HG03025 (cell line): ENCODE results near the gene ARL3.
"Not testable (repeated sequence)": the region's sequence is repeated elsewhere in the genome, so short reads cannot be mapped to it uniquely, and the experiment has no call there.

Experiments
- ATAC-seq: cut with Tn5 transposase; IDR thresholded peaks from one replicate; pipeline ENCODE4 v1.9.1; 2021; ENCODE audit warnings: mild to moderate bottlenecking, moderate library complexity; ENCODE audit not compliant: unreplicated experiment, low FRiP score

ARL3 gene

DNA sequence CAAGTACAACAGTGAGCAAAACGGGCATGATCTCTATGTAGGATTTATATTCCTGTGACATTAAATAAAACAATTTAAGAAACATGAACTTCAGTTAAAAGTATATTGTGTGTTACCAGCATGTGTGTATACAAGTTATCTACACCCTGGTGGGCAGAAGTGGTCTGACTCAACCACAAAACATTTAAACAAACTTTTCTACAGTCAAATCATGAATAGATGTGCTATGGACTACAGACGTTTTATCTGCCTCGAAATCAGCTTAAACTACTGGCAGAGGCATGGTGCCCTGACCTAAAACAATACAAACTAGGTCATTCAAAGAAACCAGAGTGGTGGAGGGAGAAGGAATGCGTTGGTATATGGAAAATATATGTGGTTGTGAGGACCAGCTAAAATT, 3.6 kb downstream of the ARL3 start:
- no peak for ATAC-seq

DNA sequence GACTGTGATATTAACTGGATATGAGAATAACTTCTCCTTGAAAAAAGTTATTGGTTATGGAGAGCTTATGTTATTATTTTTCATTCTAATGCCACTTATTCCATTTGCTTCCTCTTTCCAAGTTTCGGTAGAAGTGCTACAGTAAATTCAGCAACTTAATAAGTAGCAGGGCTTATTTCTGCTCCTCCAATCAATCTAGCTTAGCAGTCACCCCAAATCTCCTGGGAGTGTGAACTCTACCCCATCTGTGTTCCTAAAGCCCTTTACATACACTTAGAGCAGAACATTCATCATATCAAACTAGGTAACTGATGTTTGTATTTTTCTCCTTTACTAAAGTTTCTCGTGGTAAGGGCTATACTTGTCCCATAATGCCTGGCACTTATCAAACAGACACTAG, 8.7 kb downstream of the ARL3 start:
- no peak for ATAC-seq

DNA sequence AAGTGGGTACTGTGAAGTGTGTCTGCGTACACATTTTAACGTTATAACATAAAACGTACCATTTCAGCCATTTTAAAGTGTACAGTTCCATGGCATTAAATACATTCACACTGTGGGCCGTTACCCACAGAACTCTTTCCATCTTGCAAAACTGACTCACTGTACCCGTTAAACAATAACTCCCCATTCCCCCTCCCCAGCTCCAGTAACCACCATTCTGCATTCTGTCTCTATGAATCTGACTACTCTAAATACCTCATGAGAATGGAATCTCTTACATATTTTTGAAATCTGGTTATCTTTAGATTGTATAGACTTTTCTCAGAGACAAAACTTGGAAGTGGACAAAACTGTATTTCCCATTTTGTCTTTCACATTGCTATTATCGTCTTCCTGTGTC, 9.3 kb downstream of the ARL3 start:
- no peak for ATAC-seq

DNA sequence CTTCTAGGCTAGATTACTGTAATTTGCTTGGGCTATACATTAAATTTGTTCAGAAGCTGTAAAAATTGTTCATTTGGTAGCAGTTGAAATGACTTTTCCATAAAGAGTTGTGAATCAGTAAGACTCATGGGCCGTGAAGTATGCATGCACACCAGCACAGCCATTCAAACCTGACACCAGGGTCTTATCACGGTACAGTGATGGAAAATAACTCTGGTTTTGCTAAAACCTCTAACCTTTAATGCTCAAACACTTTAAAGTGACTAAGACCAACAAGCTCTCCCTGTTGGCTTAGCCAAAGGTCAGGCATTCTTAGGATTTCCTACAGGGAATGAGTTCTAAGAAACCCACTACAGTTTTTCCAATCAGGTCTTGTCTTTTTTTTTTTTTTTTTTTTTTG, 11.5 kb downstream of the ARL3 start:
- no peak for ATAC-seq

DNA sequence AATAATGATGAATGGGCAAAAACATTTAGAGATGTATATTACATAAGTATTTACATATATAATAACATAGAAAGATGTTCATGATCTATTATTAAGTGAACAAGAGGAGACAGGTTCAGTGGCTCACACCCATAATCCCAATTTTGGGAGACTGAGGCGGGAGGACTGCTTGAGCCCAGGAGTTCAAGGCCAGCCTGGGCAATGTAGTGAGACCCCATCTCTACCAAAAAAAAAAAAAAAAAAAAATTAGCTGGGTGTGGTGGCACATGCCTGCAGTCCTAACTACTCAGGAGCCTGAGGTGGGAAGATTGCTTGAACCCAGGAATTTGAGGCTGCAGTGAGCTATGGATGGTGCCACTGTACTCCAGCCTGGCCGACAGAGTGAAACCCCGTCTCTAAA, 12.4 kb downstream of the ARL3 start:
- no peak for ATAC-seq

DNA sequence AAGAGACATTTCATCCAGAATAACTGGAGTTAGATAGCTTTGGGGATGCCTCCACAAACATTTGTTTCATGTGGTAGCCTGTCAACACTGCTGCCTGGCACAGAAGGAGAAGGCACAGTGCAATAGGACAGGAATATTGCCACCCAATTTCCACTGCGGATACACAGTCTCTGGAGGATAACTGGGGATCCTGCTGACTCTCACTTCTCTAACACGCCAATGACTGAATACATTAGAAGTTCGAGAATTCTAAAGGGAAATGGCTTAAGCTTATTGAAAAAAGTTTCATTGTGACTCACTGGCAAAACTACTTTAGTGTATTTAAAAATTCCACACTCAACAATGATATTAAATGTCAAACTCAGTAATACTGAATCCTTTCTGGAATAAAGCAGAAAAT, 12.9 kb downstream of the ARL3 start:
- ATAC-seq, result no peak

DNA sequence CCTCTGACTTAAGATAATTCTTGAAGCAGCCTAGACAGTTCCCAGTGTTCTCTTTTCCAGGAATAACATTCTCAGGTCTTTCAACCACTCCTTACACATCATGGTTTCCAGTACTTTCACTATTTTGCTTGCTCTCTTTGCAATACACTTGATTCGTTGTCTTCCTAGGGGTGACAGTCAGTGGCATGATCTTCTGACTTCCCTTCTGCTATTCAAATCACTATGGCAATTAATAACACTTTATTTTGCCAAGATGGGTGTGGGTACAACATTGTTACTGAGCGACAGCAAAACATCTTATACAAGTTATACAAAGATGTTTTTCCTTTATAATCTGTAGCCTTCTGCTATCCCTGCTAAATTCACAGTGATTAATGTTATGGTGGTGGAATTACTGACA, 15.3 kb downstream of the ARL3 start:
- ATAC-seq, result no peak

DNA sequence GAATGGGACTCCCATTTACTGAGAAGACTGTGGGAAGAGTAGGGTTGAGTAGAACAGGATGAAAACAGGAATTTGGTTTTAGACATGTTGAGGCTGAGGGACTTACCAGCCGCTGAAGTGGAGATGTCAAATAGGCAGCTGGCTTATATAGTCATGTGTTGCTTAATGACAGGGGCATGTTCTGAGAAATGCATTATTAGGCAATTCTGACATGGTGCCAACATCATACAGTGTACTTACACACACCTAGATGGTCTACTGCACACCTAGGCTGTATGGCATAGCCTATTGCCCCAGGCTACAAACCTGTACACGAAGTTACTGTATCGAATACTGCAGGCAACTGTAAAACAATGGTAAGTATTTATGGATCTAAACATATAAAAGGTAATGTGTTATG, 17.5 kb downstream of the ARL3 start:
- no peak for ATAC-seq

DNA sequence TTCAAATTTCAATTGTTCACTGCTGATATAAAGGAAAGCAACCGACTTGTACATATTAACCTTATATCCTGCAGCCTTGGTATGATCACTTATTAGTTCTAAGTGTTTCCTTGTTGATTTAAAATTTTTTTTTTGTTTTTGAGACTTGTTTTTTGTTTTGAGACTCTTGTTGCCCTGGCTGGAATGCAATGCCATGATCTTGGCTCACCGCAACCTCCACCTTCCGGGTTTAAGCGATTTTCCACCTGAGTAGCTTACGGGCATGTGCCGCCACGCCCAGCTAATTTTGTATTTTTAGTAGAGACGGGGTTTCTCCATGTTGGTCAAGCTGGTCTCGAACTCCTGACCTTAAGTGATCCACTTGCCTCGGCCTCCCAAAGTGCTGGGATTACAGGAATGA, 18.8 kb downstream of the ARL3 start:
- not testable (repeated sequence) for ATAC-seq

DNA sequence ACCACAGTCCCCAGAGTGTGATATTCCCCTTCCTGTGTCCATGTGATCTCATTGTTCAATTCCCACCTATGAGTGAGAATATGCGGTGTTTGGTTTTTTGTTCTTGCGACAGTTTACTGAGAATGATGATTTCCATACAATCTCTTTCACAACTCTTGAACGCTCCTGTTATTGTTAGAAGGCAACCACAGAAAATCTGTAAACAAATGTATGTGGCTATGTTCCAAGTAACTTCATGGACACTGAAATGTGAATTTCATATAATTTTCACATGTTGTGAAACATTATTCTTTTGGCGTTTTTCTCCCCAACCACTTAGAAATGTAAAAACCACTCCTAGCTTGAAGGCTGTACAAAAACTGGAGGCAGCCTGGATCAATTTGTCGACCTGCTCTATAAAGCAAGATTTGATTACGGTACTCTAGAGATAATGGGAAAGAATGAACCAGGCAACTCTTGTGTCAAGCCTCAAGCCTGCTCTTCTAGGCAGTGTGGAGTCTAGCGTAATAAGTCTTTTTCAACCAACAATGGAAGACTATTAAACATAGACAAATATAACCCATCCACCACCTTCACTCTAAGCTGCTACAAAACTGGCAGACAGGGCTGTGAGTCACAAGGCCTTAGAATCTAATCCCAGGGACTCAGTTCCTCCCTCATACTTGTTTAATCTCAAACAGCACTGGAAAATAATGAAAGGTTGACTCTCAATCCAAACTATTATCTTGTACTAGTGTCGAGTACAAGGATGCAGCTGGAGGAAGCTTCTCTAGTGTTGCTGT, 22.7 kb downstream of the ARL3 start:
- no peak for ATAC-seq

DNA sequence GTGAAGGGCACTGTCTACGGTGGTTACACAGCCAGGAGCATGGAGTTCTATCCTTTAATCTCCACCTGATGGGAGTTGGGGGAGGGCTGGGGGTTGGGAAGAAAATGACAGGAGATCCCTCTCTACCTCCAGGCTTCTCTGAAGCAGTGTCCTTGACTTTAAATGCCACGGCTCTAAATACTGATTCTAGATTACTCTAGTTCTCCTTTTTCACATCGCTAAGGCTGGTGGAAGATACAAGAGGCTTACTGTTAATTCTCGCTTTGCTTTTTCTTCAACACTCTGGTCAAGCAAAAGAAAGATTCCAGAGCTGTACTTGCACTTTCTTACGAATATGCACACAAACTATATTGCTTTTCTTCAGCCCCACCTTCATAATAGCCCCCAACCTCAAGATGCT, 30.5 kb downstream of the ARL3 start:
- ATAC-seq, result no peak

DNA sequence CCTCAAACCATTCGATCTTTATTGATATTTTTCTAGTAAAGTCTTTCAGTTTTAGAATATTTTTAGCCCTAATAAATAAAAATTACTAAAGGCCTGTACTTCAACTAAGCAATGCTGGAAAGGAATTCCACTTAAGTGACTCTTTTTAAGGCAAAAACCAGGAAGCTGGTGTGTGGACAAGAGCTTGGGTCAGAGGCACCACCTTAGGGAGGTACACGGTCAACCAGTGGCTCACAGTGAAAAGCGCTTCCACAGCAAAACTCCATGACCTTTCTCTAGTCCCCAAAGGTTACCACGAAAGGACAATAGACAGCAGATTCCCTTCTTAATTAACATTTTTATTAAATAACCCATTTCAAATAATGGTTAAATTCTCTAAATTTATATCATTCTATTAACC, 31.2 kb downstream of the ARL3 start:
- no peak for ATAC-seq

DNA sequence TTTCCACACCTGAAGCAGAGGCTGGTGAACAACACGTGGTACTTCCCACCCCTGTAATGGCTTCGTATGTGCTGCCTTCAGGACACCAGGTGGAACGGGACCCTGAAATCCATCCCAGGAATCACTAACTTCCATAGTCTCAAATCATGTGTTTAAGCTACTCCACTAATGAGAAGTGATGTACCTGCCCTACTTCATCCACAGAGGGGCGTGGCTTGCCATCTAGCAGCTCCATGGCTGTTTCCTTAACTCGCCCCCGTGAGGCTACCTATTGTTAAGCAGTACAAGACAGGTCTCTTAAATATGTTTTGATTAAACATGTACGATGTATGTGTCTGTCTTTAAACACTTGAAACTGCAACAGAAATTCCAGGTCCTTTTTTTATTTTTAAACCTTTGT, 31.8 kb downstream of the ARL3 start:
- no peak for ATAC-seq

DNA sequence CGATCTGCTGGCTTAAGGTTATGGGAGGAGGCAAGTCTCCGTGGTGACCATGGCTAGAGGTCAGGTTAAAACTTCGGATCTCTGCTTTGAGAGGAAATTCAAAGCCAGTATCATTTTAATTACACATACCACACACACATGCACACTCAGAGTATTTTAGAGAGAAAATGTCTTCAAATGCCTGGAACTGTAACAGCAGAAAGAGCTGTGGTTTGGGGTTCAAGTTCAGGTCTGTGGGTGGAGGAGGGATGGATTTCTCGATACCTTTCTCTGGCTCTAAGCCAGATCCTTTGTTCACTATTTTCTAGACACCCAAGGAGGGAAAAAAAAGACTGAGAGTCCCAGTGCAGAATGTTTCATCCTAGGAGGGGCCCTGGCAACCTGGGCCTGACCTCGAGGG, 32.5 kb downstream of the ARL3 start:
- ATAC-seq, result no peak

DNA sequence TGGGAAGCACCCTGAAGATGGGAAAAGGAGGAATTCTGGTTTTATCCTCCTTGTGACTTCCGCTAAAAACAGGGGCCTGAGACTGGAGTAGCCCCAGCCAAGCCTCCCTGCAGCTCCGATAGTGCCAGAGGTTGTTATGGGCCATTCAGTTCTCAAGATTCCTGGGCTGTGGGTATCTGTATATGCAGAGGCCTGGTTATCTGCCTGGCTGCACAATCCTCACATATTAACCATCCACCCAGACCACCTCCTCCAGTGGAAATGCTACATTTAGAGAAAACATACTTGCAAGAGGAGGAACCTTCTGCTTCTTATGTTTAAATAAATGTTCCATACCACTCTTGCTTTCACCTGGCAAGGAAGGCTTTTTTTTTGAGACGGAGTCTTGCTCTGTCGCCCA, 34.6 kb downstream of the ARL3 start:
- ATAC-seq, result no peak

DNA sequence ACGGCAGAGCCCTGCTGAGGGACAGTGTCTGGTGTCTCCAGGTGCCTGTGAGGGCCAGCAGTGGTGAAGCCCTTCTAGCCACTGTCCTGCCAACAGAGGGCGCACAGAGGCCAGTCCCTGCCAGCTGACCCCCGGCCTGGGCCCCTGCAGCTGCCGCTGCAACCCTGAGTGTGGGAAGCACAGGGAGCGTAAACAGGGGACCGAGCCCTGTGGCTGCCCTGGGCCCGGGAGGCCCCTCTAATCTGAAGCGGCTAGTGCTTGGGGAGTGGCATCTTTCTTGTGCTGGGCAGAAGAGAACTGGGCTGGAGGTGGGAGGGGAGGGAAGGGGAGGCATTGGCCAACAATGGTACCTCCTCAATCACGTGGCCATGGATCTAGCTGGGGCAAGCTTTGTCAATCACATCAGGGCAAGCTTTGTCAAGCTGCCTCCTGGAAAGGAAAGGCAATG, 35.3 kb downstream of the ARL3 start:
- ATAC-seq, result no peak

DNA sequence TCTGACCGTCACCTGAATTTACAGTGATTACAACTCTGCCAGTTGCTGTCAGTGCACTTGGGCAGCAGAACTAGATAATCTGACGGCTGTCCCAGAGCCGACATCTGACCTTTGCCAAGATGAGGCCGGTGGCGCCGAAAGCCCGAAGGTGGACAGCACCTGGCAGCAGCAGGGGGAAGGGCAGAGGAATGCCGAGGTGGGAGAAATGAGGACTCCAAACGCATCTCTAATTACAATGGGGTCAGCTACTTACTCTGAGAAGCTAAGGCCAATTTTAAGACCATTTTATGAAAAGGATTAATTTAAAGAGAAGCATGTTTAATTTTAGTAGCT, 36.2 kb downstream of the ARL3 start:
- no peak for ATAC-seq

DNA sequence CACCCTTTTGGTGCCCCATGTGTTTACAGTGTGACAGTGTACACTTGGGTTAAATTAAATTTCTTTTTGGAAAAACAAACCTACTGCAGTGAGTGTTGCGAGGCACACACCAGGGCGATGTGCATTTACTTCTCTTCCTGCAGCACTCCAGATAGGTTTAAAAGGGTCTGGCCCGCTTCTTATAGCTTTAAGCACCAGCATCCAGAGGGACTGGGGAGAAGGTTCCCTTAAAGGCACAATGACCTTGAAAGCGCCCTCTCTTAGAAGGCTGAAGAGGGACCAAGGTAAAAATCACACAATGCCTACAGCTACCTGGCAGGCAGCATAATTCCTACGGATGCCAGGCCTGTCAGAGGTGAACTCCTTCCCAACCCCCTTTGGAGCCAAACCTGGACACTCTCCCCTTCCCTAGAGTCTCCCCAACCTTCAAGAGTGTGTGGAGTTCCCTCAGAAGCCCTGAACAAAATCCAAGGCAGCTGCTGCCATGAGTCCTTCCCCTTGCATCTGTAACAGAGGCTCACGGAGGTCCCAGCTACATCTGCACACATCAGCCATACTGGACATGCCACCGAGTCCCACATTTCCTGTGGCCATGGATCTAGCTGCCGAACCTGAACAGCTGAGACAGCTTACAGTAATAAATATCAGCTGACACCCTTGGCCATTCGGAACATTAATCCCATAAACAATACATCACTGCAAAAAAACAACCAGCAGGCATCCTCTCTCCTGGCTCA, 36.7 kb downstream of the ARL3 start:
- no peak for ATAC-seq

DNA sequence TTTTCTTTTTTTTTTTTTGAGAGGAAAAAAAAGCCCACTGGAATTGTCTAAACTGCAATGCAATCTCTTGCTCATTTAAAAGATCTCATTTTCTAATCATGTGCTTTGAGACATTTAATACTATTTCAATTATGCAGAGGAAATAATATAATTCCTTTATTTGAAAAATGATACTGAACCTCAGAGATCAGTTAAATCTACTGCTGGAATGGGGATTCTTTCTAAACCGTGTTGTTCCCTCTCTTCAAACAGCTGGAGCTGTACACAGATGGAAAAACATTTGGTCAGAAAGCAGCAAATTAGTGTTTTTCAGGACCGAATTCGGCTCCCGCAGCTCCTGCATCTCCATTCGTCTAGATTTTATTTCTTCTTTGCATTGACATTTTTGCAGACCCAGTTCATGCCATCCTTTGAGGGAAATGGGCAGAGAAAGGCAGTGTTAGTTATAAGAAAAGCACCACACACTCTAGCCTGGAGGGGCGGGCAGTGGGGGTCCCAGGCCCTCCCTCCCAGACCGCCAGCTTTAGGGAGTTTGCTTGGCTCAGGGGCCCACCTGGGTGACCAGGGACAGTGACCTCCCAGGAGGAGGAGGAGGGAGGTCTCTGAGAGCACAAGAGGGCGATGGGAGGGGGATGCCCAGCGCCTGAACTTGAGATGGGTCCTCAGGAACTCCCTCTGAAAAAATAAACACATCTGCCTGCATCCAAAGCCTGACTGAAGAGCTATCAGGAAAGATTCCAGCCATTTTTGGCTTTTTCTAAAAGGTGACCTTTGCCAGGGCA, 37.5 kb downstream of the ARL3 start:
- ATAC-seq, result no peak

DNA sequence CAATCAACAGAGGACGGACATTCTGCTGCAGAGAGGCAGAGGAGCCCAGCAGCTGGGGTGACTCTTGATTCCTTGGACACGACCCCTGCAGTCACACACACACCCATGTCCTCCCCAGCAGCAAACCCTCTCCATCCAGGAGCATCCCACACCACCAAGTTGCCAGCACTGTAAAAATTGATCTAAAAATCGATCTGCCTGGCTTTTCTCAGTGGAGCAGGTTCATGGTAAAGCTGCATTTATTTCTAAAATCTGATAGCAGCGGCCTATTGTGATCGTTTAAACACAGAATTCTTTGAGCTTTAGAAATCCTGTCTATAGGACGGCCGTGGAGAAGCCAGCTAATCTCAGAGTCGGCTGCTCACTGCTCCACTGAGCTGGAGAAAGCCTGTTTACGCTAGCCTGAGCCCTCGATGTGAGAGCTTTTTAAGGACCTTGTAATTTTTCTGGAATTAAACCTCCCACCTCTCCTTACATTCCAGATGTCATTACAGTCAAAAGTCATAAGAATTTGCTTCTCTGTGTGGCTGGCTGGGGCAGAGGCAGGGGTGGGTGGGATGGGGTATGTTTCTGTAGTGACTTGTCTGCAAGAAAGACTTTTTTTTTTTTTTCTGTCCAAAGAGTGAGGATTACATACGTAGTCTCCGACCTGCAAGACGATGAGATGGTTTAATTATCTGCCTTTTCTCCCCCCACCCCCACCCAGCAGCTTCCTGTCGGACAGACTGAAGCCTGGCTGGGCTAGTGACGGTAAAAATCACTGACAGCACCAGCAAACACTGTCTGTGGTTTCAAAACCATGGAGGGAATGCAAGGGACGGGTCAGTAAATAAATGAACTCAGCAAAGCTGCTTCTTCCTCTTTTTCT, 38.3 kb downstream of the ARL3 start:
- no peak for ATAC-seq
